GM19043 (cell line): ENCODE measurements around the gene PCP2.
"Not testable (repeated sequence)": the region's sequence is repeated elsewhere in the genome, so short reads cannot be mapped to it uniquely, and the experiment has no call there.

Source experiments
- ATAC-seq: cut with Tn5 transposase; IDR thresholded peaks from one replicate; pipeline ENCODE4 v1.9.1; 2021; ENCODE audit warnings: low read depth; ENCODE audit not compliant: unreplicated experiment

PCP2 gene

GRCh38 chr19:7662657-7663056 is 29.1 kb upstream of the PCP2 start:
- ATAC-seq, result no peak

GRCh38 chr19:7661744-7662538 is 28.4 kb upstream of the PCP2 start:
- ATAC-seq, result no peak

GRCh38 chr19:7658219-7658686 is 24.7 kb upstream of the PCP2 start:
- ATAC-seq, result no peak

DNA sequence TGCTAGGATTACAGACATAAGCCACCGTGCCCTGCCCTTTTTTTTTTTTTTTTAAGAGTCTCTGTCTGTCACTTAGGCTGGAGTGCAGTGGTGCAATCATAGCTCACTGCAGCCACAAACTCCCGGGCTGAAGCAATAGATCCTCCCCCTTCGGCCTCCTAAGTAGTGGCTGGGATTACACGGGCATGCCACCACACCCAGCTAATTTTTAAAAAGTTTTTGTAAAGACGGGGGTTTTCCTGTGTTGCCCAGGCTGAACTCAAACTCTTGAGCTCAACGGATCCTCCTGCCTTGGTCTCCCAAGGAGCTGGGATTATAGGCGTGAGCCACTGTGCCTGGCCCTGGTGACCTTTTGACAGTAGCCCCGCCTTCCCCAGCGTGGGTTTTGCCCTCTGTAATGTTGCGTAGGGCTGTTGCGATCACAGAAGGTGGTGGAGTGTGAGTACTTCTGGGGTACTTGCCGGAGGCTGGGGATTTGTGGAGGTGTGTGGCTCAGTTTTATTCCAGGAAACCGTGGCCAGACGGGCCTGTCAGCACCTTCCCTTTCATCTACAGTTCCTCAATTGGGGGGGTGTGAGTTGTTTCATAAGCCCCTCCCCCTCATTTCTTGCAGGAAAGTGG is 23.7 kb upstream of the PCP2 start:
- no peak for ATAC-seq

DNA sequence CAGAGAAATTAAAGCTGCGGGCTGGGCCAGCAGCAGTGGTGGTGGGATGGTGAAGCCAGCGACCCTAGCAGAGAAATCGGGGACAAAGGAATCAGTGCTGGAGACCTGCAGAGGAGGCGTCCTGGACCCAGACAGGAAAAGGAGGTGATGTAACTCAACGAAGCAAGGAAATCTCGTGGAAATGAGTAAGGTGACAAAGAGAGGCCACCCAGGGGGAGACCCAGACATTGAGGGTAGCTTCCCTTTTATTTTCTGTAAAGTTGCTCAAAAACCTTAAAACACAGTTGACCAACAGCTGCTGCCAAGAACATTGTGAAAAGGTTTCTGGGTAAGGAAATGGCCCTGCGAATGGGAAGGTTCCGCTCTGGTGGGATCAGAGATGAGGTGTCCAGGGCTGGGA is 22.1 kb upstream of the PCP2 start:
- ATAC-seq, result no peak

DNA sequence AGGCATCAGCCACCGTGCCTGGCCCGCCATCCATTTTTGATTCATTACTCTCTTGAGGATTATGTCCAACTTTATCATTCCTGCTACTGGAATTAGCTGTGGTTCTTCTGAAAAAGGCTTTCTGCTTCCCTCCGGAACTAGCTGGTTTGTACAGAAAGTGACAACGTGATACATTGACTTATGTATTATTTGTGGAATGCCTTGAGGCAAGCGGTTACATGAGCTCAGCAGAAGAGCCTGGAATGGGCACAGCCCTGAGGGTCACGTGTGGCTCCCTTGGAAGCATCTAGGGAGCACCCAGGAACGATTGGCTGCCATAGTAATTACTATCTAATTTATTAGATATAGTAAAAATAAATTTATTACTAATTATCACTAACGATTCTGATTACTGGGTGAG is 20.9 kb upstream of the PCP2 start:
- ATAC-seq, result no peak

DNA sequence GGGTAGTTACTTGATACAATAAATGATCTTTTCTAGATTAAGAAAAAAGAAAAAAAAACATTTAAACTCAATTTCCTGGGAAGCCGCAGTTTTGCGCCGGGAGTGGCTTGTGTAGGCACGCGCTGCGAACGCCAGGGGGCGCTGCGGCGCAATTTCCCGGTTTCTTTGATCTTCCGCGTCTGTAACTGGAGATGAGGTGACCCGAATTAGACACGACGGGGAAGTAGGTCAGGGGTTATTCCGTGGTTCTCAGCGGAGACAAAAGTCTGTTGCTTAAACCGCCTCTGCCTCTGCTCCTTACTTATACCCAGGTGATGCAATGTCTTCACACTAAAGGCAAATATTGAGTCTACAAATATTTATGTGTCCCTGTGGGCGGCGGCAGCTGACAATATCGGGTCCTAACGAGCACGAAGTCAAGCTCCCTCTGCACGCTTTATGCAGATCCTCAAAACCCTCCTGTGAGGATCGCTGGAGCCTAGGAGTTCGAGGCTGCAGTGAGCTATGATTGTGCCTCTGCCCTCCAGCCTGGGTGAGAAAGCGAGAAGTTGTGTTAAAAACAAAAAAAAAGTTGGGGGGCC is 18.6 kb upstream of the PCP2 start:
- ATAC-seq, result no peak

DNA sequence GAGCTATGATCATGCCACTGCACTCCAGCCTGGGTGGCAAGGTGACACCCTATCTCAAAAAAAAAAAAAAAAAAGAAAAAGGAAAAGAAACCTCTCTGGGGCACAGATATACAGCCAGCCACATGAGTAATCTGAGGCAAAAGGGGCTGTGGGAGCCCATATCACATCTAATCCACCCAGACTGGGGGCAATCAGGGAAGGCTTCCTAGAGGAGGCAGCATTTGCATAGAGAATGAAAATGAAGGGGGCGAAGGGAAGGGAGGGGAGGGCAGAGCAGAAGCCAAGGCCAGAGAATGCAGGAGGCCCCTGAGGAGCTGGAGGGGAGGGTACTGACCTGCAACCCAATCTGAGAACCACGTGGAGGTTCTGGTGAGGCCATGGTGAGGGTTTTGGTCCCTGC is 16.6 kb upstream of the PCP2 start:
- no peak for ATAC-seq

DNA sequence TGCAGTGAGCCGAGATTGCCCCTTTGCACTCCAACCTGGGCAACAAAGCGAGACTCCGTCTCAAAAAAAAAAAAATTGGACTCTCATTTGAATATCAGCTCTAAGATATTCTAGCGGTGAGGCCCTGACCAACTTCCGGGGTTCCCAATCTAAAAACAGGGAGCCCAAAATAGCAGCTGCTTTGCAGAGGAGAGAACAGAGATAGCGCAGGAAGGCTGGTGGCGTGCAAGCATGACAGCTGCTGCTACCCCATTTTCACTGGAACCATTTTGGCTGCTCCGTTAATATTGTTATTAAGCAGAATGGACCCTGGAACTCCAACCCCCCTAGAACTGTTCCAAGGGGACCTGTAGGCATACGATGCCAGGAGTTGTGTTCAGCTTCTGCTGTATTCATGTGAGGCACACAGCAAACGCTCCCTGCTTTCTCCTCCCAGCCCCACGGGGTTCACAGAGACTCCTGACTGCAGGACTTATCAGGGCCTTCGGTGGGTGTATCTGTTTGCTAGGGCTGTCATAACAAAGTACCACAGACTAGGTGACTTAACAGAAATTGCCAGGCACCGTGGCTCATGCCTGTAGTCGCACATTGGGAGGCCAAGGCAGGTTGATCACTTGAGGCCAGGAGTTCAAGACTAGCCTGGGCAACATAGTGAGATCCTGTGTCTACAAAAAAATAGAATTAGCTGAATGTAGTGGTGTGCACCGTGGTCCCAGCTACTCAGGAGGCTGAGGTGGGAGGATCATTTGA is 14.9 kb upstream of the PCP2 start:
- ATAC-seq, result no peak

DNA sequence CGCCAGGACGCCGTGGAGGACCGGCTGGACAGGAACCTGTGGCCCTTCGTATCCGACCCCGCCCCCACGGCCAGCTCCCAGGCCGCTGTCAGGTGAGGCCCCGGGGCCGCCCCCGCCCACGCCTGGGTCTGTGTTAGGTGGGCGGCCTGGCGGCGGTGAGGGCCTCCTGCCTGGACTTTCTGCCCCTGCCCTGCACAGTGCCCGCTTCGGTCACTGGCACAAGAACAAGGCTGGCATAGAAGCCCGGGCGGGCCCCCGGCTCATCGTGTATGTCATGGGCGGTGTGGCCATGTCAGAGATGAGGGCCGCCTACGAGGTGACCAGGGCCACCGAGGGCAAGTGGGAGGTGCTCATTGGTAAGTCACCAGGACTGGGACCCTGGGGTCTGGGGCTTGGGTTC is 13.6 kb upstream of the PCP2 start:
- no peak for ATAC-seq

GRCh38 chr19:7646426-7646700 is 12.8 kb upstream of the PCP2 start:
- no peak for ATAC-seq

DNA sequence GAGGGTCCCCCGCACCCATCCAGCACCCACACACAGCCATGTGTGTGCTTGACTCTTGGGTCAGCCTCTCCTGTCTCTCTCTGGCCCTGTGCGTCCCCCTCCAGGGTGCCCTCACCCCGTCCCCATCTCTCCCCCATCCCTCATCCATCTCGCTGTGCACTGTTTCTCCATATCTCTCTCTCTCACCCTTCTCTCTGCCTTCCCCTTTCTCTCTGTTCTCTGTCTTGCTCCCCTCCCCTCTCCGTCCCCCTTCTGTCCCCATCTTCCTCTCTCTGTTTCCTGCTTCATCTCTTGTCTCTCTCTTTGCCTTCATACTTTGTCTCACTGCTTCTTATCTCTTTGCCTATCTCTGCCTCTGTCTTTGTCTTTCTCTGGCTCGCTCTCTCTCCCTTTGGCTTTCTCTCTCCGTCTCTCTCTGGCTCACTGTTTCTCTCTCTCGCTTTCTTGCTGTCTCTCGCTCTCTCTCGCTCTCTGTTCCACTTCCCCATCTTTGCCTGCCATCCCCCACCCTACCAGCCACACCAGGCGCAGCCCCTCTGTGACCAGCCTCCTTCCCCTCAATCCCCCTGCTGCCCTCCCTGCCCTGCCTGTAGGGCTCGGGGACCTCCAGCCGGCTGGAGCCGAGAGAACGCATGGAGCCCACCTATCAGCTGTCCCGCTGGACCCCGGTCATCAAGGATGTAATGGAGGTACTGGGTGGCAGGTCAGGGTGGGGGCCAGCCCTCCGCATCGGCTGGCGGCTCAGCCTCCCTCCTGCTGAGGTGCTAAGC is 12.3 kb upstream of the PCP2 start:
- ATAC-seq, result no peak

GRCh38 chr19:7645163-7645562 is 11.6 kb upstream of the PCP2 start:
- ATAC-seq, result no peak

DNA sequence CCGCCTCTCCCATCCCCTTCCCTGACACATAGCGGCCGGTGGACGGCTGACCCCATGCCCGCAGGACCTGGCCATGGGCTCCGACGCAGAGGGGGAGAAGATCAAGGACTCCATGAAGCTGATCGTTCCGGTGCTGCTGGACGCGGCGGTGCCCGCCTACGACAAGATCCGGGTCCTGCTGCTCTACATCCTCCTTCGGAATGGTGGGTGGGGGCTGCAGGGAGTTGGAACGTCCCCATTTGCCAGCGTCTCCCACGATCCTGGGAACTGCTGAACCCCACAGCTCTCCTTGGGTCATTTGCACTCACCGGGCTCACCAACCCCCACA is 11.0 kb upstream of the PCP2 start:
- no peak for ATAC-seq

DNA sequence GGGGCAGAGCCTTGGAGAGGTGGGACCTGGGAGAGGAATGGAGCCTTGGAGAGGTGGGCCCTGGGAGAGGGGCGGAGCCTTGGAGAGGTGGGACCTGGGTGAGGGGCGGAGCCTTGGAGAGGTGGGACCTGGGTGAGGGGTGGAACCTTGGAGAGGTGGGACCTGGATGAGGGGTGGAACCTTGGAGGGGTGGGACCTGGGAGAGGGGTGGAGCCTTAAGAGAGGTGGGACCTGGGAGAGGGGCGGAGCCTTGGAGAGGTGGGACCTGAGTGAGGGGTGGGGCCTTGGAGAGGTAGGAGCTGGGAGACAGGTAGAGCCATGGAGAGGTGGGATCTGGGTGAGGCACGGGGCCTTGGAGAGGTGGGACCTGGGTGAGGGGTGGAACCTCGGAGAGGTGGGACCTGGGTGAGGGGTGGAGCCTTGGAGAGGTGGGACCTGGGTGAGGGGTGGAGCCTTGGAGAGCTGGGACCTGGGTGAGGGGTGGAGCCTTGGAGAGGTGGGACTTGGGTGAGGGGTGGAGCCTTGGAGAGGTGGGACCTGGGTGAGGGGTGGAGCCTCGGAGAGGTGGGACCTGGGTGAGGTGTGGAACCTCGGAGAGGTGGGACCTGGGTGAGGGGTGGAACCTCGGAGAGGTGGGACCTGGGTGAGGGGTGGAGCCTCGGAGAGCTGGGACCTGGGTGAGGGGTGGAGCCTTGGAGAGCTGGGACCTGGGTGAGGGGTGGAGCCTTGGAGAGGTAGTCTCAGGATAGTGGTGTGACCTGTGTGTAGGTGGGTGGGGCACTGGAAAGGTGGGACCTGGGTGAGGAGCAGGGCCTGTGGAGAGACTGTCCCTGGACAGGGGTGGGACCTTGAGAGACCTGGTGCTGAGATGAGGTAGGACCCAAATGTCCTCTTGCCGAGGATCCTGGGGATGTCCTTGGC is 10.4 kb upstream of the PCP2 start:
- ATAC-seq, result not testable (repeated sequence)

DNA sequence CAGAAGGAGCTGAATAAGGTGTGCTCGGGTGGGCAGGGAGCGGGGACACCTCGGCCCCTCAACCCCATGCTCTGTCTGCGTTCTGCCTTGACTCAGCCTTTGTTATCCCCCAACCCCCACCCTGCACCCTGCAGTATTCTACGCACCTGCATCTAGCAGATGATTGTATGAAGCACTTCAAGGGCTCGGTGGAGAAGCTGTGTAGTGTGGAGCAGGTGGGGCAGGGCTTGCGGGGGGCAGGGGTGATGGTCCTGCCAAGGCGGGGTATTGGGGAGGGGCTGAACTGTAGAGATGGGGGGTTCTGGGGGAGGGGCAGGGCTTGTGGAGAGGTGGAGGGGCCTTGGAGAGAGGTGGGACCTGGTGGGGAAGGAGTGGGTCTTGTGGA is 9.5 kb upstream of the PCP2 start:
- no peak for ATAC-seq

DNA sequence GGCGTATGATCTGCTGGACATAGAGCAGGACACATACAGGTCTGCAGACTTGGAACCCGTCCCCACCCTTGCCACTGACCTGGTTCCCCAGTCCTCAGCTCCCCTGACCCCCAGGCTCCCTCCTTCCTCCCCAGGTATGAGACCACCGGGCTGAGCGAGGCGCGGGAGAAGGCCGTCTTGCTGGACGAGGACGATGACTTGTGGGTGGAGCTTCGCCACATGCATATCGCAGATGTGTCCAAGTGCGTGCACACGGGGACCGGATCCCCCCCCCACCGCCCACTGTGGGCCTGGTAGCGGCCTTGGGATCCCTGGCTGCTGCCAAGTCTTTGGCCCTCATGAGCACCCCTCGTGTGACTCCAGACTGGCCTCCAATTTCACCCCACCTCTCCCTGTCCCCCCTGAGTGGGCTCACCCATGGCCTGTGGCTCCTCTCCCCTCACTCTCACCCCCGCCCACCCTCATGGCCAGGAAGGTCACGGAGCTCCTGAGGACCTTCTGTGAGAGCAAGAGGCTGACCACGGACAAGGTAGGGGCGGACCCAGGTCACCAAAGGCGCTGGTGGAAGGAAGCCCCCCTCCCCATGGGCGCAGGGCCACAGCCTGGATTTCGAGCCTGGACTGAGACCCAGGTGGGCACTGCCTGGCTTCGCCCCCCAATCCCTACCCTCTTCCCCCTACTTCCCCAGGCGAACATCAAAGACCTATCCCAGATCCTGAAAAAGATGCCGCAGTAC is 8.9 kb upstream of the PCP2 start:
- no peak for ATAC-seq

DNA sequence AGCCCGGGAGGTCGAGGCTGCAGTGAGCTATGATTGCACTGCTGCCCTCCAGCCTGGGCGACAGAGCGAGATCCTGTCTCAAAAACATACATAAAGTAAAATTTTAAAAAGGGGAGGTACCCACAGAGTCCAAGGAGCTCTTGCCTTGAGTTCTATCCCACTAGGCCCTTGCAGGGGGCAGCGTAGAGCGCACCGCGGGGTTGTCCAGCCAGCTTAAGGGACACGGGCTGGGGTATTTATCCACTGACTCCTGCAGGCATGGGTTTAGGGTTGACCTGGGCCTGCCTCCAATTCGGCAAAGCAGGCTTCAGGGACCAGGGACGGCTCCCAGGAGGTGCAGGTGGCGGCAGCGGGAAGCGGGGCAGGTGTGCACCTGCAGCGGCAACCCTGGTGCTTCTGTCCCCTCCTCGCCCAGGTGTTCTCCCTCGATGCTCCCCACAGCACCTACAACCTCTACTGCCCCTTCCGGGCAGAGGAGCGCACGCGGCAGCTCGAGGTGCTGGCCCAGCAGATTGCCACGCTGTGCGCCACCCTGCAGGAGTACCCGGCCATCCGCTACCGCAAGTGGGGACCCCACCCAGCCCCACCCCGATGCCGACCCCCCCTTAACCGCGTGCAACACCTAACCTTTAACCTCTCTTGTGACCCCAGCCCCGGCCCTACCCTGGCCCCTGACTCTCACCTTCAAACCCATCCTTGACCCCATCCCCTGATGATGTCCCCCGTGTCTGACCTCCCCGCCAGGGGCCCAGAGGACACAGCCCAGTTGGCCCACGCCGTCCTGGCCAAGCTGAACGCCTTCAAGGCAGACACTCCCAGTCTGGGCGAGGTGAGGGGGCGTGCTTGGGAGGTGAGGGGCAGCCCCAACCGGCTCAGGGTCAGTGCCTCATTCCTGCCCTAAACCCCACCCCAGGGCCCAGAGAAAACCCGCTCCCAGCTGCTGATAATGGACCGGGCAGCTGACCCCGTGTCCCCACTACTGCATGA is 8.1 kb upstream of the PCP2 start:
- no peak for ATAC-seq
